Aorta (tissue), 5 donors: ENCODE data around the gene MYCBPAP. TPM values are rescaled to one million over a fixed set of nuclear protein-coding genes. Genes with fewer than 3 reads are reported as not detected.

Experiments used
- ATAC-seq: fragments of 200-7000 bp; cut with Tn5 transposase; one replicate; pipeline ENCODE4 v1.9.1; 2022; ENCODE audit warnings: moderate library complexity; ENCODE audit not compliant: low FRiP score
- DNase-seq, 2 donors: peaks; one replicate each; pipeline ENCODE4 v3.0.0-alpha.2; 2020
- H3K27ac ChIP-seq, 2 donors: one replicate each; pipeline ENCODE4 v1.5.1; 2013; ENCODE audit warnings: low read length in 2 of 2, mild to moderate bottlenecking in 2 of 2, moderate library complexity in 2 of 2, control low read depth in 1 of 2, inconsistent platforms in 1 of 2, low read depth in 1 of 2
- H3K27me3 ChIP-seq, 2 donors: one replicate each; pipeline ENCODE4 v1.6.1; 2013; ENCODE audit warnings: control low read depth in 1 of 2, low read length in 1 of 2, mild to moderate bottlenecking in 1 of 2, moderate library complexity in 1 of 2; ENCODE audit not compliant: insufficient read depth in 2 of 2, control insufficient read depth in 1 of 2
- H3K36me3 ChIP-seq, 2 donors: one replicate each; pipeline ENCODE4 v1.6.1; 2013; ENCODE audit warnings: control low read depth in 1 of 2, low read length in 1 of 2, mild to moderate bottlenecking in 1 of 2; ENCODE audit not compliant: insufficient read depth in 2 of 2, control insufficient read depth in 1 of 2
- H3K4me1 ChIP-seq, 2 donors: one replicate each; pipeline ENCODE4 v1.6.1; 2013; ENCODE audit warnings: low read length in 2 of 2, control low read depth in 1 of 2, mild to moderate bottlenecking in 1 of 2, moderate library complexity in 1 of 2; ENCODE audit not compliant: insufficient read depth in 2 of 2, control insufficient read depth in 1 of 2
- H3K4me3 ChIP-seq, 2 donors: one replicate each; pipeline ENCODE4 v1.5.1; 2013; ENCODE audit warnings: low read length in 2 of 2, control low read depth in 1 of 2, mild to moderate bottlenecking in 1 of 2
- H3K9me3 ChIP-seq: one replicate; pipeline ENCODE4 v1.6.1; 2013; ENCODE audit warnings: mild to moderate bottlenecking, low read length; ENCODE audit not compliant: control insufficient read depth
- WGBS, 2 donors: extraction: QIAGEN DNeasy Blood & Tissue Kit; methylation state at CpG; one replicate each; pipeline ENCODE4 v1.1.7; 2013; 5-methylcytosine and 5-hydroxymethylcytosine counted together
- intact Hi-C, 2 donors: fragments of 100-400 bp; cut with DNase I; formaldehyde crosslinking; loops; one replicate each; pipeline versions ENCODE4 v1.14.2 to v1.15.0; 2022
- polyA plus RNA-seq, 2 donors: library from polyadenylated mRNA; stranded (reverse); fragments of 200-250 nt; gene quantifications; one replicate each; pipeline ENCODE4 v1.2.3, GENCODE V29; 2013
- total RNA-seq, 2 donors: library from RNA; stranded (reverse); fragmentation: NEBNext Ultra II Directional; extraction: Animal tissue kit (Norgen Biotek cat#: 25700); gene quantifications; one replicate each; pipeline ENCODE4 v1.2.1, GENCODE V29; 2021
- donor health status: healthy with polysubstance abuse.
- donor health status: Bipolar disorder and iron deficiency.
- donor health status: DM: no; HTN: no; CAD: no.
- donor health status: DM: no; HTN: no; CAD: no.
- donor health status: DM: yes; HTN: yes; CAD: no.

The MYCBPAP gene
- total and polyA plus RNA-seq, 4 donors: 0.77 to 1.8 (median 1.1) TPM

DNA sequence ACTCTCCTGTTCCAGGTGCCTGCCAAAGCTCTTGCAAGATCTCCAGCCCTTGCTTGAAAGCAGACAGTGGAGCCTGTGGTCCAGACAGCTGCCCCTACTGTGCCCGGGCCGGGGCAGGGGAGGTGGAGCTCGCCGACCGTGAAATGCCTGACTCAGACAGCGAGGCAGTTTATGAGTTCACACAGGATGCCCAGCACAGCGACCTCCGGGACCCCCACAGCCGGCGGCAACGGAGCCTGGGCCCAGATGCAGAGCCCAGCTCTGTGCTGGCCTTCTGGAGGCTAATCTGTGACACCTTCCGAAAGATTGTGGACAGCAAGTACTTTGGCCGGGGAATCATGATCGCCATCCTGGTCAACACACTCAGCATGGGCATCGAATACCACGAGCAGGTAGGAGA lies 69.9 kb downstream of the MYCBPAP start:
- ATAC-seq (no peak), DNase-seq (no peak)
- no peak overlapping the region for H3K4me3 ChIP-seq
- H3K4me1 ChIP-seq: no peaks in the 10 kb centered on the region
- H3K27ac ChIP-seq: no peak overlapping the region
- 90 to 94% methylated on average over 16 of the region's 16 CpGs for WGBS, 2 donors
- H3K9me3 ChIP-seq: no peaks in the 10 kb centered on the region
- no peaks in the 10 kb centered on the region for H3K36me3 ChIP-seq
- intact Hi-C loops: no loop called here
- no peaks in the 10 kb centered on the region for H3K27me3 ChIP-seq

DNA sequence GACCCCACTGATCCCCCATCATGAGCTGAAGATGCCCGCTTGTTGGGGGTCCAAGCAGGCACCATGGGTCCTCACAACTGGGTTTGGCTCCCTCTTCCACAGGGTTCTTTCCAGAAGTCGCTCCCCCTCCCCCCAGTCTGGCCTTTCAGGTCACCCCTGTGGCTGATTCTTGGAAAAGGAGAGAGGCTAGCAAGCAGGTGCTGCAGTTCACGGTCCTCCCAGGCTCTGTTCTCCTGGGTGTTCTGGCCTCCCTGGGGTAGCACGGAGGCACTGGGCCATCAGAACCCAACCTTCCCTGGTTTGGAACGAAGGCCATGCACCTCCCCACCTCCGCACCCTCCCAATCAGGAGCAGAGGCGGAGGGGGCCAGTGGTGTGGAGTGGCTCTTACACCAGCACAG lies 71.2 kb downstream of the MYCBPAP start:
- Histone ChIP-seq H3K27me3 (no peaks in the 10 kb centered on the region), H3K4me1 (no peaks in the 10 kb centered on the region), H3K9me3 (no peaks in the 10 kb centered on the region), H3K36me3 (no peaks in the 10 kb centered on the region), H3K4me3 (no peak overlapping the region), H3K27ac (no peak overlapping the region)
- ATAC-seq (no peak), DNase-seq (no peak)
- intact Hi-C loops: no loop called here
- WGBS, 2 donors: 94 to 96% methylated on average over 7 of the region's 7 CpGs

- WGBS, 2 donors: 98% methylated on average over 9 of the region's 9 CpGs
Observed at GRCh38 chr17:50580646-50581045, 72.4 kb downstream of the MYCBPAP start.

More at GRCh38 chr17:50580646-50581045, 72.4 kb downstream of the MYCBPAP start:
- H3K4me1 ChIP-seq: no peaks in the 10 kb centered on the region
- no peak overlapping the region for H3K4me3 ChIP-seq
- H3K9me3 ChIP-seq: no peaks in the 10 kb centered on the region
- no peaks in the 10 kb centered on the region for H3K36me3 ChIP-seq
- ATAC-seq: no peak
- intact Hi-C loops: no loop called here
- no peak overlapping the region for H3K27ac ChIP-seq
- H3K27me3 ChIP-seq: no peaks in the 10 kb centered on the region
- no peak for DNase-seq

Other genes with a start within 250 kb of the MYCBPAP start
- gene TMEM92, start 234.0 kb upstream of the MYCBPAP start, total RNA-seq: 1 to 10 TPM in 1 of 2 donors, under 1 TPM in 1; 0.94 to 1.4 TPM
- gene TMEM92, start 234.0 kb upstream of the MYCBPAP start, polyA plus RNA-seq: 10 to 100 TPM in 1 of 2 donors, not detected in 1; 12.4 TPM
- 10 to 100 TPM; 16.4 to 22.2 TPM for gene XYLT2, start 162.3 kb upstream of the MYCBPAP start, total RNA-seq
- gene XYLT2, start 162.3 kb upstream of the MYCBPAP start, polyA plus RNA-seq: 10 to 100 TPM in 1 of 2 donors, 1 to 10 TPM in 1; 4.0 to 19.3 TPM
- 10 to 100 TPM; 34.8 TPM for gene MRPL27, start 135.3 kb upstream of the MYCBPAP start, total RNA-seq
- gene MRPL27, start 135.3 kb upstream of the MYCBPAP start, polyA plus RNA-seq: 100 to 1,000 TPM in 1 of 2 donors, 10 to 100 TPM in 1; 90.9 to 103 TPM
- gene EME1, start 135.2 kb upstream of the MYCBPAP start, total RNA-seq: 1 to 10 TPM in 1 of 2 donors, not detected in 1; 2.0 TPM
- under 1 TPM in 1 of 2 donors, not detected in 1; 0.49 TPM for gene EME1, start 135.2 kb upstream of the MYCBPAP start, polyA plus RNA-seq
- 10 to 100 TPM; 46.7 to 77.6 TPM for gene LRRC59, start 110.9 kb upstream of the MYCBPAP start, total RNA-seq
- gene LRRC59, start 110.9 kb upstream of the MYCBPAP start, polyA plus RNA-seq: 10 to 100 TPM; 33.1 to 44.1 TPM
- gene ACSF2, start 82.2 kb upstream of the MYCBPAP start, total RNA-seq: 10 to 100 TPM; 17.8 to 35.8 TPM
- 10 to 100 TPM; 29.2 to 35.1 TPM for gene ACSF2, start 82.2 kb upstream of the MYCBPAP start, polyA plus RNA-seq
- under 1 TPM in 1 of 2 donors, not detected in 1; 0.57 TPM for gene CHAD, start 39.6 kb upstream of the MYCBPAP start, total RNA-seq
- gene CHAD, start 39.6 kb upstream of the MYCBPAP start, polyA plus RNA-seq: 1 to 10 TPM in 1 of 2 donors, under 1 TPM in 1; 0.20 to 2.3 TPM
- 10 to 100 TPM; 32.1 to 42.3 TPM for gene RSAD1, start 29.6 kb upstream of the MYCBPAP start, total RNA-seq
- 10 to 100 TPM; 12.1 to 39.2 TPM for gene RSAD1, start 29.6 kb upstream of the MYCBPAP start, polyA plus RNA-seq
- not detected for gene EPN3, start 24.3 kb downstream of the MYCBPAP start, total RNA-seq
- 1 to 10 TPM; 1.5 to 1.9 TPM for gene EPN3, start 24.3 kb downstream of the MYCBPAP start, polyA plus RNA-seq
- 10 to 100 TPM; 27.8 to 41.9 TPM for gene SPATA20, start 38.7 kb downstream of the MYCBPAP start, total RNA-seq
- 10 to 100 TPM; 16.7 to 64.0 TPM for gene SPATA20, start 38.7 kb downstream of the MYCBPAP start, polyA plus RNA-seq
- 1 to 10 TPM in 1 of 2 donors, under 1 TPM in 1; 0.29 to 2.8 TPM for gene CACNA1G, start 52.3 kb downstream of the MYCBPAP start, total RNA-seq
- not detected for gene CACNA1G, start 52.3 kb downstream of the MYCBPAP start, polyA plus RNA-seq
- 10 to 100 TPM; 25.7 to 54.9 TPM for gene ABCC3, start 126.4 kb downstream of the MYCBPAP start, total RNA-seq
- 100 to 1,000 TPM in 1 of 2 donors, 1 to 10 TPM in 1; 9.9 to 145 TPM for gene ABCC3, start 126.4 kb downstream of the MYCBPAP start, polyA plus RNA-seq
- gene ANKRD40, start 199.5 kb downstream of the MYCBPAP start, total RNA-seq: 10 to 100 TPM; 53.2 to 55.5 TPM
- gene ANKRD40, start 199.5 kb downstream of the MYCBPAP start, polyA plus RNA-seq: 10 to 100 TPM; 19.1 to 20.5 TPM
- 100 to 1,000 TPM; 123 to 189 TPM for gene LUC7L3, start 211.2 kb downstream of the MYCBPAP start, total RNA-seq
- 100 to 1,000 TPM; 147 to 852 TPM for gene LUC7L3, start 211.2 kb downstream of the MYCBPAP start, polyA plus RNA-seq